Measurements from ENCODE around the gene CDKAL1. TPM values are rescaled to one million over a fixed set of nuclear protein-coding genes. Genes with fewer than 3 reads are reported as not detected.

The CDKAL1 gene
- total and polyA plus RNA-seq, 2 donors (not counting 3 experiments of a cell fraction or from before 2014, with no cell fraction given), result 6.1 to 20.5 TPM

DNA sequence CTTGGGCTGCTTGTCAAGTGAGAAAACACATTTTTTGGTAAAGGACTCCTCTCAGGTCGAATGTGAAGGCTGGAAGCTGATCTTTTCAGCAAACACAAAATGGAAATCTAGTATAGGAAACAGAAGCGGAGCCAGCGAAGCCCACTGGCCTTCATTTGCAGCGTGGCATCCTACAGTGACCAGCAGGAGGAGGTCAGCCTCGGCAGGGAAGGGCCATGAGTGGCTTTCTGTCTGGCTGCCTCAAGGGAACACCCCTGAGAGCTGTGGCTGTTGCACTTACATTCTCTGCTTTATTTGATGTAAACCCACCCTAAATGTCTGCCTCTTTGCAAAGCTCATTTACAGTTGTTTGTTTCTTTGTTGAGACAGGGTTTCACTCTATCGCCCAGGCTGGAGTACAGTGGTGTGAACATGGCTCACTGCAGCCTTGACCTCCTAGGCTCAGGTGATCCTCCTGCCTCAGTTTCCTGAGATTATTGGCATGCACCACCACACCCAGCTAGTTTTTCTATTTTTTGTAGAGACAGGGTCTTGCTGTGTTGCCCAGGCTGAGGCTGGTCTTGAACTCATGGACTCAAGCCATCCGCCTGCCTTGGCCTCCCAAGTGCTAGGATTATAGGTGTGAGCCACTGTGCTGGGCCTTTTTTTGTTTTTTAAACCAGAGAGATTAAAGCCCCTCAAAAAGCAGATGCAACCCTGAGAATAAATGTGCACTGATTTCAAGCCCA lies 737.3 kb downstream of the CDKAL1 start:
- DNase-seq (ENCODE audit: low read depth, low spot score) (no peak), FAIRE-seq (no peak)
- Histone ChIP-seq H3K27ac (ENCODE audit: insufficient read depth, low read depth, low read length) (no peak overlapping the region), H3K4me3 (replicated peaks in 1 of 3; ENCODE audit: insufficient read depth in 1 of 3, low read depth in 1 of 3, low read length in 3 of 3) (no peak overlapping the region), H4K20me1 (replicated peaks; ENCODE audit: control insufficient read depth, extremely low read depth, insufficient read depth, low read length) (no peaks in the 10 kb centered on the region), H3K27me3 (ENCODE audit: control insufficient read depth in 2 of 2, insufficient read depth in 2 of 2, low read length in 2 of 2) (no peaks in the 10 kb centered on the region), H2AFZ (ENCODE audit: low read depth, low read length) (no peak overlapping the region), H3K4me1 (ENCODE audit: control insufficient read depth, extremely low read depth, insufficient read depth, low read length) (no peaks in the 10 kb centered on the region), H3K9ac (replicated peaks; ENCODE audit: extremely low read depth, insufficient read depth, low read length) (no peak overlapping the region), H3K79me2 (ENCODE audit: control insufficient read depth, insufficient read depth, low read length) (no peaks in the 10 kb centered on the region), H3K9me3 (replicated peaks; ENCODE audit: control insufficient read depth, insufficient read depth, low read length) (no peaks in the 10 kb centered on the region), H3K9me1 (replicated peaks; ENCODE audit: control insufficient read depth, extremely low read depth, insufficient read depth, low read length) (no peaks in the 10 kb centered on the region), H3K4me2 (ENCODE audit: insufficient read depth, low read length) (no peak overlapping the region), H3K36me3 (ENCODE audit: control insufficient read depth in 2 of 2, extremely low read depth in 1 of 2, insufficient read depth in 2 of 2, low read length in 2 of 2) (no peaks in the 10 kb centered on the region)
- dilution Hi-C loops (cut with MboI; ENCODE audit: extremely low pct_ligation_motif_present, low sequenced_read_pairs), result no loop called here
- ChIA-PET POLR2A (no interaction called here), CTCF (no interaction called here)
- intact Hi-C loops (cut with micrococcal nuclease), result no loop called here
- BruUV-seq (replicated peaks), result no TSS peak
- TF ChIP-seq POLR2A (IDR thresholded peaks at IDR 0.05; ENCODE audit: low read depth, low read length), result no peak
- no peak for TF ChIP-seq GATA2 (IDR thresholded peaks at IDR 0.05; ENCODE audit: insufficient read depth, insufficient read length, low read depth, low read length)
- TF ChIP-seq EZH2 (IDR thresholded peaks at IDR 0.05; ENCODE audit: borderline replicate concordance, low read depth, low read length, severe bottlenecking), result no peak
- no peak for TF ChIP-seq JUN (IDR thresholded peaks at IDR 0.05; ENCODE audit: borderline replicate concordance, insufficient read depth, insufficient read length, low read depth)
- no peak for TF ChIP-seq MYC (IDR thresholded peaks at IDR 0.05; ENCODE audit: low read depth, low read length)
- no peak for TF ChIP-seq CTCF (IDR thresholded peaks at IDR 0.05; ENCODE audit: extremely low read depth in 1 of 2, insufficient read depth in 1 of 2, low read depth in 1 of 2, low read length in 2 of 2)
